WTC11 (cell line): ENCODE data around the gene SORD. TPM values are rescaled to one million over a fixed set of nuclear protein-coding genes. Genes with fewer than 3 reads are reported as not detected.
"Not testable (repeated sequence)": the region's sequence is repeated elsewhere in the genome, so short reads cannot be mapped to it uniquely, and the experiment has no call there.

Experiments
- ATAC-seq: fragments of 200-7000 bp; cut with Tn5 transposase; 2 replicates; pipeline ENCODE4 v1.10.0; 2021; ENCODE audit warnings: mild to moderate bottlenecking, moderate library complexity
- CTCF ChIA-PET: fragments of 300-600 bp; sonication (Branson Sonifier 250); formaldehyde crosslinking; loops from one replicate; lab custom pipeline; 2021; ENCODE audit warnings: antibody characterized with exemption; lab: Charles Lee
- POLR2A ChIA-PET: fragments of 350-600 bp; sonication (Branson Sonifier 250); formaldehyde crosslinking; loops from one replicate; lab custom pipeline; 2021; ENCODE audit warnings: antibody characterized with exemption; lab: Charles Lee
- DNase-seq: peaks from one replicate; pipeline ENCODE4 v3.0.0; 2021; ENCODE audit warnings: low spot score
- H3K27ac Mint-ChIP-seq: 2 replicates; pipeline ENCODE4 v1.8.0; 2021; ENCODE audit warnings: mixed read lengths
- H3K27me3 Mint-ChIP-seq: 2 replicates; pipeline ENCODE4 v1.8.0; 2021; ENCODE audit warnings: low read depth, mild to moderate bottlenecking, moderate library complexity, mixed read lengths
- H3K36me3 Mint-ChIP-seq: 2 replicates; pipeline ENCODE4 v1.8.0; 2021; ENCODE audit warnings: mixed read lengths
- H3K4me1 Mint-ChIP-seq: 2 replicates; pipeline ENCODE4 v1.8.0; 2022; ENCODE audit warnings: mixed read lengths
- H3K4me3 Mint-ChIP-seq: 2 replicates; pipeline ENCODE4 v1.8.0; 2021; ENCODE audit warnings: mild to moderate bottlenecking, moderate library complexity, mixed read lengths
- H3K9me3 Mint-ChIP-seq: 2 replicates; pipeline ENCODE4 v1.8.0; 2021; ENCODE audit warnings: mixed read lengths
- AFF4 ChIP-seq: sonication (generic); formaldehyde crosslinking; IDR thresholded peaks from 2 replicates; pipeline ENCODE4 v1.8.1; 2023; ENCODE audit warnings: mild to moderate bottlenecking, missing genetic modification reagents, borderline replicate concordance
- ATF1 ChIP-seq: sonication (generic); formaldehyde crosslinking; IDR thresholded peaks from 2 replicates; pipeline ENCODE4 v1.8.1; 2023; ENCODE audit warnings: mild to moderate bottlenecking, moderate library complexity, missing genetic modification reagents
- ATF3 ChIP-seq: sonication (generic); formaldehyde crosslinking; conservative IDR thresholded peaks from 2 replicates; pipeline ENCODE4 v1.8.1; 2022; ENCODE audit warnings: mild to moderate bottlenecking, missing genetic modification reagents
- CBFB ChIP-seq: sonication (generic); formaldehyde crosslinking; IDR thresholded peaks from 2 replicates; pipeline ENCODE4 v1.8.1; 2022; ENCODE audit warnings: mild to moderate bottlenecking, low read depth, missing genetic modification reagents
- EMX1 ChIP-seq: fragments of 250-450 bp; sonication (Bioruptor Pico); IDR thresholded peaks from 2 replicates; pipeline ENCODE4 v1.8.0; 2021; ENCODE audit warnings: mild to moderate bottlenecking
- ETV6 ChIP-seq: sonication (generic); formaldehyde crosslinking; IDR thresholded peaks from 2 replicates; pipeline ENCODE4 v1.8.1; 2022; ENCODE audit warnings: mild to moderate bottlenecking, missing genetic modification reagents
- NR3C1 ChIP-seq: sonication (generic); formaldehyde crosslinking; conservative IDR thresholded peaks from 2 replicates; pipeline ENCODE4 v1.8.1; 2023; ENCODE audit warnings: low read depth, mild to moderate bottlenecking, missing genetic modification reagents
- OVOL2 ChIP-seq: fragments of 250-450 bp; sonication (Bioruptor Pico); IDR thresholded peaks from 2 replicates; pipeline ENCODE4 v1.9.0; 2021; ENCODE audit warnings: mild to moderate bottlenecking, borderline replicate concordance
- SMAD3 ChIP-seq: sonication (generic); formaldehyde crosslinking; IDR thresholded peaks from 2 replicates; pipeline ENCODE4 v1.8.0; 2022; ENCODE audit warnings: missing genetic modification reagents, mild to moderate bottlenecking, borderline replicate concordance
- STAT6 ChIP-seq: sonication (generic); formaldehyde crosslinking; conservative IDR thresholded peaks from 2 replicates; pipeline ENCODE4 v1.8.1; 2023; ENCODE audit warnings: mild to moderate bottlenecking, low read depth, missing genetic modification reagents, moderate library complexity
- ZNF396 ChIP-seq: fragments of 250-450 bp; sonication (Bioruptor Pico); IDR thresholded peaks from 2 replicates; pipeline ENCODE4 v1.8.0; 2021; ENCODE audit warnings: mild to moderate bottlenecking, moderate library complexity, borderline replicate concordance
- ZNF671 ChIP-seq: fragments of 250-450 bp; sonication (Bioruptor Pico); IDR thresholded peaks from 2 replicates; pipeline ENCODE4 v1.8.0; 2021; ENCODE audit warnings: mild to moderate bottlenecking
- total RNA-seq: library from RNA; stranded (reverse); gene quantifications from 3 replicates; pipeline ENCODE4 v1.2.3, GENCODE V29; 2021
- TF ChIP-seq, protein P1 (sequence below): sonication (generic); formaldehyde crosslinking; IDR thresholded peaks from 2 replicates; pipeline ENCODE4 v1.8.0; 2022; ENCODE audit warnings: mild to moderate bottlenecking, missing genetic modification reagents
- TF ChIP-seq, protein P2 (sequence below): sonication (generic); formaldehyde crosslinking; IDR thresholded peaks from 2 replicates; pipeline ENCODE4 v1.8.0; 2022; ENCODE audit warnings: mild to moderate bottlenecking, missing genetic modification reagents
- TF ChIP-seq, protein P3 (sequence below): sonication (generic); formaldehyde crosslinking; IDR thresholded peaks from 2 replicates; pipeline ENCODE4 v1.8.1; 2023; ENCODE audit warnings: mild to moderate bottlenecking, missing genetic modification reagents, moderate library complexity
- TF ChIP-seq, protein P4 (sequence below): fragments of 250-450 bp; sonication (Bioruptor Pico); IDR thresholded peaks from 2 replicates; pipeline ENCODE4 v2.1.2; 2022; ENCODE audit warnings: mild to moderate bottlenecking, moderate library complexity

SORD gene
- total RNA-seq, 1 experiment from 2014 or later: 46.2 TPM

GRCh38 chr15:45044270-45044669, 21.3 kb downstream of the SORD start:
- not testable (repeated sequence) for ATAC-seq
- H3K9me3 Mint-ChIP-seq: peaks cover 18% of the 10 kb centered on the region

GRCh38 chr15:45048449-45048793, 25.4 kb downstream of the SORD start:
- POLR2A ChIA-PET, DNase-seq, H3K27ac Mint-ChIP-seq, H3K27me3 Mint-ChIP-seq, H3K4me1 Mint-ChIP-seq, CTCF ChIA-PET, ATAC-seq, H3K4me3 Mint-ChIP-seq: not testable (repeated sequence)
- peaks cover 78% of the 10 kb centered on the region for H3K36me3 Mint-ChIP-seq
- H3K9me3 Mint-ChIP-seq: peaks cover 50% of the 10 kb centered on the region

More at GRCh38 chr15:45044270-45044669, 21.3 kb downstream of the SORD start:
- CTCF ChIA-PET, H3K27me3 Mint-ChIP-seq, POLR2A ChIA-PET, DNase-seq, H3K4me1 Mint-ChIP-seq, H3K27ac Mint-ChIP-seq, H3K4me3 Mint-ChIP-seq: not testable (repeated sequence)
- peaks cover 44% of the 10 kb centered on the region for H3K36me3 Mint-ChIP-seq

DNA sequence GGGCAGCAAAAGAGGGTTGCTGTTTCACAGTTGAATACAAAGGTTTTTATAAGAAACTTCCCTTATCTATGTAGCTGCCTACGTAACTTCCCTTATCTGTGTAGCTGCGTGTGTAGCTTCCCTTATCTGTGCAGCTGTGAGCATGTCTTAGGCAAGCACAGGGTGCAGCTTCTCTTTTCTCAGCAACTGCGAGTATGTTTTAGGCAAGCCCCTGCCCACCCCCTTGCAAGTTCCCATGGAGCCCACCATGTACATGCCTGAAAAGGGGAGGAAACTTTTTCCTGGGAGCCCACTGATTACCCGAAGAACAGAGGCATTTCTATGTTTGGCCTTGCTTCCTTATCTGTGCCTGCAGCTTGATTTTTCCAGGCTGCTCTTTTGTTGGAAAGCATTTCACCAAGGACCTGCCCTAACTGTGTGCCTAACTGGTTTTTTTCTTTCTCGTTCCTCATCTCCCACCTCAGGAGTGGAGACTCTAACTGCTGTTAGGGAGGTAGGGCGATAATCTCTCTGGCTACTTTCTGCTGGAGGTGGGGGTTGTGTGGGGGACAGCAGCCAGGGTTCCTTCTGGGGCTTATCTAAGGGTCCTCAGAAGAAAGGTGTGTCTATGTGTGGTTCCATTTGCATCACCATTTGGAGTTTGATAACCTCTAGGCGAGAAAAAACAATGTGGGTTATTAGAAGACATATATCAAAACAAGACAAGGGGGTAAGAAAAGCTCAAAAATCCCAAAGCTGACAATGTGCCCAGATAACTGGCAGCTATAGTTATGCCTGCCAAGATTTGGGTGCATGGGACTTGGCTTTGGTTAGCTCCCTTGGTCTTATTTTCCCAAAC, 26.0 kb downstream of the SORD start:
- TF ChIP-seq EMX1 (no peak), ATF1 (no peak), STAT6 (CRISPR knock-in tag) (no peak), SMAD3 (CRISPR knock-in tag) (no peak), ATF3 (CRISPR knock-in tag) (no peak), ZNF396 (CRISPR knock-in tag) (no peak)
- TF ChIP-seq, protein P1, sequence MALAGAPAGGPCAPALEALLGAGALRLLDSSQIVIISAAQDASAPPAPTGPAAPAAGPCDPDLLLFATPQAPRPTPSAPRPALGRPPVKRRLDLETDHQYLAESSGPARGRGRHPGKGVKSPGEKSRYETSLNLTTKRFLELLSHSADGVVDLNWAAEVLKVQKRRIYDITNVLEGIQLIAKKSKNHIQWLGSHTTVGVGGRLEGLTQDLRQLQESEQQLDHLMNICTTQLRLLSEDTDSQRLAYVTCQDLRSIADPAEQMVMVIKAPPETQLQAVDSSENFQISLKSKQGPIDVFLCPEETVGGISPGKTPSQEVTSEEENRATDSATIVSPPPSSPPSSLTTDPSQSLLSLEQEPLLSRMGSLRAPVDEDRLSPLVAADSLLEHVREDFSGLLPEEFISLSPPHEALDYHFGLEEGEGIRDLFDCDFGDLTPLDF: no peak
- TF ChIP-seq, protein P2, sequence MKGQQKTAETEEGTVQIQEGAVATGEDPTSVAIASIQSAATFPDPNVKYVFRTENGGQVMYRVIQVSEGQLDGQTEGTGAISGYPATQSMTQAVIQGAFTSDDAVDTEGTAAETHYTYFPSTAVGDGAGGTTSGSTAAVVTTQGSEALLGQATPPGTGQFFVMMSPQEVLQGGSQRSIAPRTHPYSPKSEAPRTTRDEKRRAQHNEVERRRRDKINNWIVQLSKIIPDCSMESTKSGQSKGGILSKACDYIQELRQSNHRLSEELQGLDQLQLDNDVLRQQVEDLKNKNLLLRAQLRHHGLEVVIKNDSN (CRISPR knock-in tag): no peak
- TF ChIP-seq, protein P3, sequence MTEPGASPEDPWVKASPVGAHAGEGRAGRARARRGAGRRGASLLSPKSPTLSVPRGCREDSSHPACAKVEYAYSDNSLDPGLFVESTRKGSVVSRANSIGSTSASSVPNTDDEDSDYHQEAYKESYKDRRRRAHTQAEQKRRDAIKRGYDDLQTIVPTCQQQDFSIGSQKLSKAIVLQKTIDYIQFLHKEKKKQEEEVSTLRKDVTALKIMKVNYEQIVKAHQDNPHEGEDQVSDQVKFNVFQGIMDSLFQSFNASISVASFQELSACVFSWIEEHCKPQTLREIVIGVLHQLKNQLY (CRISPR knock-in tag): no peak
- ChIA-PET CTCF (no interaction called here), POLR2A (no interaction called here)
- Mint-ChIP-seq H3K9me3 (peaks cover 50% of the 10 kb centered on the region), H3K4me1 (no peaks in the 10 kb centered on the region), H3K27me3 (no peaks in the 10 kb centered on the region), H3K27ac (no peak overlapping the region), H3K36me3 (peaks cover 78% of the 10 kb centered on the region), H3K4me3 (no peak overlapping the region)
- no peak for ATAC-seq
- DNase-seq: no peak

GRCh38 chr15:45050587-45050986, 27.6 kb downstream of the SORD start:
- ChIA-PET CTCF (no interaction called here), POLR2A (no interaction called here)
- Mint-ChIP-seq H3K27ac (no peak overlapping the region), H3K4me3 (no peak overlapping the region), H3K9me3 (peaks cover 50% of the 10 kb centered on the region), H3K36me3 (peaks cover 73% of the 10 kb centered on the region), H3K27me3 (no peaks in the 10 kb centered on the region), H3K4me1 (no peaks in the 10 kb centered on the region)
- DNase-seq (no peak), ATAC-seq (no peak)
- TF ChIP-seq OVOL2 (CRISPR knock-in tag) (no peak), CBFB (CRISPR knock-in tag) (no peak), NR3C1 (CRISPR knock-in tag) (no peak), ZNF671 (CRISPR knock-in tag) (no peak), AFF4 (CRISPR knock-in tag) (no peak), ETV6 (CRISPR knock-in tag) (no peak)
- TF ChIP-seq, protein P4, sequence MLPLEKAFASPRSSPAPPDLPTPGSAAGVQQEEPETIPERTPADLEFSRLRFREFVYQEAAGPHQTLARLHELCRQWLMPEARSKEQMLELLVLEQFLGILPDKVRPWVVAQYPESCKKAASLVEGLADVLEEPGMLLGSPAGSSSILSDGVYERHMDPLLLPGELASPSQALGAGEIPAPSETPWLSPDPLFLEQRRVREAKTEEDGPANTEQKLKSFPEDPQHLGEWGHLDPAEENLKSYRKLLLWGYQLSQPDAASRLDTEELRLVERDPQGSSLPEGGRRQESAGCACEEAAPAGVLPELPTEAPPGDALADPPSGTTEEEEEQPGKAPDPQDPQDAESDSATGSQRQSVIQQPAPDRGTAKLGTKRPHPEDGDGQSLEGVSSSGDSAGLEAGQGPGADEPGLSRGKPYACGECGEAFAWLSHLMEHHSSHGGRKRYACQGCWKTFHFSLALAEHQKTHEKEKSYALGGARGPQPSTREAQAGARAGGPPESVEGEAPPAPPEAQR (CRISPR knock-in tag): no peak
